Measurements from ENCODE around the gene FSIP1.

Gene FSIP1

DNA sequence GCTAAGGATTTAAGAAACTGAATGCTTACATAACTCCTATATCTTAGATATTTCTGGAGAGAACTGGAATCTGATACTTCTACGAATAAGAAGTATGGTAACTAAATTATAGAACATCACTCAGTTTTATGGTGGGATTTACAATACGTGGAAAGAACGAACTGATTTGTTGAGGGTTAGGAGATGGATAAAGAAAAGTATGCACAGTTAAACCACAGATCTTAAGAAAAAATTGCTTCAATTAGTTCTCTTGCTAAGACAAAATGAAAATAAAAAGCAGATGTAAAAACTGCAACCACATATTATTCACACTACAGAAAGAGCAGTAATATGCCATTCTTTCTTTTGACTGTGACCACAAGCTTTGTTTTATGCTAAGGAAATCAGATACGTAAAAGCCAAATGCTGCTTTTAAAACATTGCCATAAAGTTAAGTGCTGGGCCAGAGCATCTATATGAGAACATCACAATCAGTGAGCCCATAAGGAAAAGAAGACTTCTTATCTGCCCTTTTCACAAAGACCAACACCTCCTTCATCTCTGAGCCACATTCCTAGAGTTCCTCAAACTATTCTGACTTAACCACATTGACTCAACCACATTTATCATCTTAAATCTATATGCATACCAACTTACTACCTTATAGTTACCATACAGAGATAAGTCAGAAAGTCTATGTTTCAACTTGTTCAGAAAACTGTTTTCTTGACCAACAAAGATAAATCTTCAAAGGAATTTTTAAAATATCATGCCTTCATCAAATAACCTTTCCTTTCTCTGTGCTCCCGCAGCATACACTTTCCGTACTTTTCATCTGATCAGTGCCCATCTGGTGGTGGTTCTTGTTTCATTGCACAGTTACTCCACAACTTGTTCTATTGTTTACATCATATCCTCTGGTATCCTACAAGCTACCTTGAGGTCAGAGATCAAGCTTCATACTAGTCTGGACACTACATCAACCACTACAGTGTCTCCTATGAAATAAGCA lies 61.7 kb downstream of the FSIP1 start:
- no peak for DNase-seq

- no peak for DNase-seq
Observed at GRCh38 chr15:39720081-39720480, 62.6 kb downstream of the FSIP1 start.

- DNase-seq, result no peak
Observed at GRCh38 chr15:39719109-39719508, 63.5 kb downstream of the FSIP1 start.

- no peak for DNase-seq
Observed at GRCh38 chr15:39717134-39717533, 65.5 kb downstream of the FSIP1 start.

- no peak for DNase-seq
Observed at GRCh38 chr15:39714251-39714650, 68.4 kb downstream of the FSIP1 start.

DNA sequence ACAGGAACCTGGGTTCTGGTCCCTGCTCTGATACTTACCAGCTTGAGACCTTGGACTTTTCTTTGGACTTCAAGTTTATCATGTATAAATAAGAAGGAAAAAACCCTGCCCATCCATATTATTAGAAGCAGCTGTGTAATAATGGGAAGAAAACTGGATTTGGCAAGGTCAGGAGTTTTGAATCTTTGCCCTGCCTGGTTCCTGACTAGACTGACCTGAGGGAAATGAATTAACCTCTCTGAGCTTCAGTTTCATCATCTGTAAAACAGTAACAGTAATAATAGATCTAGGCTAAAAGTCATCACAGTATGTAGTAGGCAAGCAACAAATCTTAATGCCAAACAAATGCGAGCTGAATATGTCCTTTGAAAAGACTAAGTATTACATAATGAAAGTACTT lies 68.8 kb downstream of the FSIP1 start:
- no peak for DNase-seq

DNA sequence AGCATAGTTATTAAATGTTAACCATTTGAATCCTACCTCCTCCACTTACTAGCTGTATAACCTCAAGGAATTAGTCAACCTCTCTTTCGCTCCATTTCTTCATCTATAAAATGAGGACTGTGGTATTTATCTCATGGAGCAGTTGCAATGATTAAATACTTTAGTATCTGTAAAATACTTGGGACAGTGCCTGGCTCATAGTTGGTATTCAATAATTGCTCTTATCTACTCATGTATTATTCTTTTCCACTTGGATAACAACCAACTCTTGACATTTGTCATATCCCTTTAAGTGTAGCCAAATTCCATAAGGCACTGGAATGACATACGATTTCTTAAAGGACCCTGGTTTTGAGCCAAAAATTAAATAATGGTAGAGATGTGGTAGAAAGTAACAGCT lies 72.0 kb downstream of the FSIP1 start:
- no peak for DNase-seq

- no peak for DNase-seq
Observed at GRCh38 chr15:39709941-39710340, 72.7 kb downstream of the FSIP1 start.

DNA sequence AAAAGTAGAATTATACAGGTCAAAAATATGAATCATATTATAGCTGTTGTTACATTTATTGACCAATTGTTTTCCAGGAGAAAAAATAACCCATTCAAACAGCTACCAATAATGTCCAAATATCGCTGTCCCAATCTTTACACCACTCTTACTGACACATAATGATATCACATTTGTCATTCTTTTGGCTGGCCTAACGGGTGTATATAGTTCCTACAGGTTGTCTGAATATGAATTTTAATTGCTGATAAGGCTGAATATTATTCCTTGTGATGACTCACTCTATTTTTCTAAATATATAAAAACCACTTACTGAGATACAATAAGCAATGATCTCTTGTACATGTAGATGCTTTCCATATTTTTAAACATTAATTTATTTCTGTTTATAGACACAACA lies 76.4 kb downstream of the FSIP1 start:
- no peak for DNase-seq

- no peak for DNase-seq
Observed at GRCh38 chr15:39704689-39705088, 78.0 kb downstream of the FSIP1 start.

GRCh38 chr15:39704235-39704634 lies 78.4 kb downstream of the FSIP1 start:
- DNase-seq, result no peak

GRCh38 chr15:39701988-39702387 lies 80.7 kb downstream of the FSIP1 start:
- no peak for DNase-seq

- no peak for DNase-seq
Observed at GRCh38 chr15:39700375-39700700, 82.3 kb downstream of the FSIP1 start.

GRCh38 chr15:39699516-39700374 lies 82.9 kb downstream of the FSIP1 start:
- peak in 1 of 56 donors; percentile 3 for DNase-seq

- DNase-seq, result no peak
Observed at GRCh38 chr15:39698444-39699390, 83.9 kb downstream of the FSIP1 start.

- DNase-seq, result no peak
Observed at GRCh38 chr15:39697509-39697908, 85.1 kb downstream of the FSIP1 start.

DNA sequence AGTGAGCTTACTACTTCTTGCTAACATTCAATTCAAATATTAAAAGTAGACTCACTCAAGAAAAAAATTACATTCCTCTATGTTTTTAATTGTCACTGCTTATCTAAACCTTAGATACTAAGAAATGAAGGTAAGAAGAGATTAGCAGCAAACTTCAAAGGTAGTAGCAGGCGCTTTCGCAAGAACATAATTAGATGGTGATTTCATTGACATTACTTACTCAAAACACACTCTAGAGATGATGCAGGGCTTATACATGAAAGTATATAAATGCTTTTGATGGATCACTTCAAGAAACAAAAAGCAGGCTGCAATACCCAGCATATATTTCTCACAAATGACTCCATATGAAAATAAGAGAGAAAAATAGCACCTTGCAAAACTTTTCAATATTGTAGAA lies 86.8 kb downstream of the FSIP1 start:
- no peak for DNase-seq

DNA sequence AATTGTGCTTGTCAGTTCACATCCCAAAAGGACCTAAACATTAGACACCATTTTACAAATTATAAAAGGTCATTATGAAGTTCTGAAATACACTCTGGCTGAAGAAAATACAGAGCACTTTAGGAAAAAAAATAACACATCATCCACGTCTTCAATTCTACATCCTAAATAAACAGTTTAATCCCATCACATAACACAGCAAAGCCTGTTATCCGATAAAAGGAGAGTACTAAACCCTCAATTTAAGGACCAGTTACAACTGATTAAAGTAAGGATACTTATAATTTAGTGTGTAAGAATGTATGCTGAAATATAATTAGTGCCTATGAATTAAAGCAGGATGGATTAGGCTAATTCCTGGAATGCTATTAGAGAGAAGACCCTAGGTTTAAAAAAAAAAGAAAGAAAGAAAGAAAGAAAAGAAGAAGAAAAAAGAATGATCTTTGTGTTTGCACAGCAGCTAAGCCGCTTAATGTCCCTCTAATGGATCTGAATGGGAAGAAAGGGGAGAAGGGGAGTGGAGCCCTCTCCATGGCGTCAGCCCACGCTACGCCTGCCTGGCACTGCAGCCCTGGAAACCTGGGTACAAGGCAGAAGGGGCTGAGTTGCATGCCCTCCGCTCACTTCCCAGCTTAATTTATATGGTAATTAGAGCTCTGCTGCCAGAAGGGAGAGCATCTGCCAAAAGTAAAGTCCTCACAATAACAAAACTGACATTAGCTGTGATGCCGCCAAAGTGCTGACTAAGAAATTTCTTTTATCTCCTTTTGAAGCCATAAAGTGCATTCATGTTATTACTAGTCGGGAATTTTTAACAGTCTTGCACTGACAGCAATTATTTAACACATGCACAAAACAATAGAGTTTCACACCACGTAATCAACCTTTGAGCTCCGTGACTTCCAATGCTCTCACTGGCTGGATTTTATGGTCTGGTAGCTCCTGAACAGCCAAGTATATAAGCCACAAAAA lies 90.0 kb downstream of the FSIP1 start:
- DNase-seq, result peak in 42 of 56 donors; percentile 1 to 82 (median 30)

GRCh38 chr15:39690881-39691634 lies 91.6 kb downstream of the FSIP1 start:
- peak in 13 of 56 donors; percentile 1 to 45 (median 13) for DNase-seq

Data from nucleus accumbens (tissue), 56 donors.